Renal cortical epithelial cell (primary cell): ENCODE measurements around the gene SHB. TPM values are rescaled to one million over a fixed set of nuclear protein-coding genes. Genes with fewer than 3 reads are reported as not detected.

ENCODE experiments used
- DNase-seq: peaks from one replicate; pipeline ENCODE4 v3.0.0-alpha.2; 2011; ENCODE audit warnings: low read depth
- total RNA-seq: library from RNA; depleted of rRNA; stranded (reverse); fragments of >200 nt; gene quantifications from 2 replicates; pipeline ENCODE4 v1.2.3, GENCODE V29; 2014

SHB gene, protein sequence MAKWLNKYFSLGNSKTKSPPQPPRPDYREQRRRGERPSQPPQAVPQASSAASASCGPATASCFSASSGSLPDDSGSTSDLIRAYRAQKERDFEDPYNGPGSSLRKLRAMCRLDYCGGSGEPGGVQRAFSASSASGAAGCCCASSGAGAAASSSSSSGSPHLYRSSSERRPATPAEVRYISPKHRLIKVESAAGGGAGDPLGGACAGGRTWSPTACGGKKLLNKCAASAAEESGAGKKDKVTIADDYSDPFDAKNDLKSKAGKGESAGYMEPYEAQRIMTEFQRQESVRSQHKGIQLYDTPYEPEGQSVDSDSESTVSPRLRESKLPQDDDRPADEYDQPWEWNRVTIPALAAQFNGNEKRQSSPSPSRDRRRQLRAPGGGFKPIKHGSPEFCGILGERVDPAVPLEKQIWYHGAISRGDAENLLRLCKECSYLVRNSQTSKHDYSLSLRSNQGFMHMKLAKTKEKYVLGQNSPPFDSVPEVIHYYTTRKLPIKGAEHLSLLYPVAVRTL
- total RNA-seq, result 36.6 and 37.3 TPM in 2 replicates

DNA sequence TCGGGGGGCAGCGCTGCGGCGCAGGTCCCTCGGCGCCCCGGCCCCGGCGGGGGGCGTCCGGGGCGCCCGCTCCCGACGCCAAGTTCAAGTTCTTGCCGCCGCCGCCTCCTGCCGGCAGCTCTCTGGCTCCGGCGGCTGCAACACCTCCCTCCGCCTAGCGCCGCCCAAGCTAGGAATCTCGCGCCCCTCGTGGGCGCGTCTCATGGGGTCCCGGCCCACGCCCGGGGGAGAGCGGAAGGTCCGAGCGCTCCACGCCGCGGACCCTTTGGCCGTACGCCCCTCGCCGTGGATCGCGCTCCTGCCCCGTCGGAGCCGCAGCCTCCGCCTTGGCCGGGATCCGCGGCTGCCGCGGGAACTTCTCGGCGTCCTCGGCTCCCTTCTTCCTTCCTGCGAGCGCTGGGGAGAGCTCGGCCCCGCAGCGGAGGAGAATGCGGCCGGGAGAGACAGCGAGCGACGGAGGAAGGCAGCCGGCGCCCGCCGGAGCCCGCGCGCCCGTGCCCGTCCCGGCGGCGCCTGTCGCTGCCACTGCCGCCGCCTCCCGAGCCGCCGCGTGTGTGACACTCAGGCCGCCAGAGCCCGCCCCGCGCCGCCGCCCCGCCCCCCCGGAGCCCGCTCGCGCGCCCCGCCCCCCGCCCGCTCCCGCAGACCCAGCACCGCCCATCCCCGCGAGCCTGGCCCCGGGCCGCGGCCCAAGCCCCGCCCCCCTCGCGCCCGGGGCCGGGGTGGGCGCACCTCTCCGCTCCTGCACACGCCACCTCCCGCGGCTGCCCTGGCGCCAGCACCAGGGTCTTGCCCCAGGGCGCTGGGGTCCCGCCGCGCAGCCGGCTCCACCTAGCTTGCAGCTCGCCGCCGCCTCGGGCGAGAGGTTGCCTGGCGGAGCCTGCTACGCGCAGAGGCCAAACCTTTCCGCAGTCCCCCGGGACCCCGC lies at the start of gene SHB:
Gene SHB, minus strand, starts transcription at position 527 of the 928 bp plus-strand sequence. CDS start 582 bp downstream, outside the sequence.
- DNase-seq, result no peak

DNA sequence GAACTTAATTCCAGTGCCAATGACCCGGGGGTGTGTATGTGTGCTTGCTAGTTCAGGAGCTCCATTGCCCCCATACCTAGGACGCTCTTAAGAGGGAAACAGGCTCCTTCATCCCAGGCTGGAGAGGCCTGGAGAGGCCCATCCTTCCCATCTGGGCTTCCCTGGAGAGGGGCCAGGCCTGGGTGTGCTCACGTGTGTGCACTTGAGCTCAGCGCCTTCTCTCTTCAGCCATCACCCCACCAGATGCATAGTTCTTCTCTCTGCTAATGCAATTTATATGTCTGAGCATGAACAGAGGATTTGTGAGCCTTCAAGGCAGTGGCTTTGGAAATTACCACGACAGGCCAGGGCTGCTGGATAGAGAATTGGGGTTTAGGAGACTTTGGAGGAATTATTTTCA lies 48.6 kb upstream of the SHB start:
- no peak for DNase-seq

DNA sequence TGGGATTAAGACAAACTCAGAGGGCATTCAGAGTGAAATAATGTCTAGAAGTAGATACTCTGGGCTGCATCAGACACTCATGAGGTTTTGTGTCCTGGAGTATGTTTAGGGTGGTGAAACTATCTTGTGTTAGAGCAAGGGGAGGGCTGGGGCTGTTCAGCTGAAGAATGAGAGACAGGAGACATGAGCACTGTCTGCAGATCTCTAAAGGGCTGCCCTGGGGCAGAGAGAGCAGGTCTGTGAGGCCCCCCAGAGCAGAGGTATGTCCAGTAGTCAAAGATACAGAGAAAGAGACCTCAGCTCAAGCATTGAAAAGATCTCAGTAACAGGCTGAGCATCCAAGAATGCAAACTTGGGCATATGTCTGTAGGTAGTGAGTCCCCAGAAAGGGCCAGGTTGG lies 45.9 kb upstream of the SHB start:
- DNase-seq, result no peak

DNA sequence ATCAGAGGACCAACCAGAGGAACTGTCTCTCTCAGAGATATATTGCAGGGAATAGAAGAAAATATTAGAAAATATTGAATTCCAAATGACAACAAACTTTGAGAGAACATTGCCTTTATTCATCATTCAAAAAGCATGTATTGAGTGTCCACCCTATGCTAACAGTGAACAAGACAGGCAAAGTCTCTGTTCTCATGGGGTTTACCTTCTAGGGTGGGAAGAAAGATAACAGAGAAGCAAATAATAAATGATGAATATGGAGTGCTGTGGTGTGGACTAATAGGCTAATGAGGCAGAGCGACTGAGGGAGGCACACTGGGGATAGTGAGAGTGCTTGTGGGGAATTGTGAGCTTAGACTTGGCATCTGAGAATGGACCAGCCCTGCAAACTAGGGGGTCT lies 43.4 kb upstream of the SHB start:
- DNase-seq, result no peak

DNA sequence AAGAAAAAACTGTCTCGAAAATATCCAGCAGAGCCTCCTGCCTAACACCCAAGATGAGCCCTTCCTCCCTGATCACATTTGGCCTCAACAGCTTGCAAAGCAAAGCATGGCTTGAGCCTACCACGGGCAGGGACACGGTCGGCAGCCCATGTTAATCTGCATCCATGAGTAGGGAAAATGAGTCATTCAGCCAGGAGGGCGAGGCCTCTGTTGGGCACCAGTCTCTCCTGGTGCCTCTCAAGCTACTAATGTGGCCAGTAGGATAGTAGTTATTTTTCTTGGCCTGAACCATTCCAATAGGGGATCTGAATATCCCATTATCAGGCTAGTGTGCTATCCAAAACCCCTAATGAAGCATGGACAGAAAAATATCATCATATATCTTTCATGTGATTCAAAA lies 43.0 kb upstream of the SHB start:
- DNase-seq, result peak; percentile 71

DNA sequence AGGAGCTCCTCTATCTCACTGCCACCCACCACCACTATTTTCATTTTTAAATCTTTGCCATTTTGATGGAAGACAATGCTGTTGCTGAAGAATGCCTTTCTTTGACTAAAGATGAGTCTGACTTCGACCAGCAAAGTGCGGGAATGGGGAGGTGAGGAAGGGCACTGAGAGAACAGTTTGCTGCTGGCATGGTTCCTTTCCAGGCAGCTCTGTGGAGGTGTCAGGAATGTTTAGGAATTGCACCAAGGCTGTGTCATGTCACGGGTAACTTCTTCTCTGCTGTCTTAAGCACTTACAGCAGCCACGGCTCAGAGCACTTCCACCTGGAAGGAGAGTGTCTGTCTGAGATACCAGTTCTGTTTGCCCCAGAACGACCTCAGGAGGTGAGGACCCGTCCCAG lies 41.4 kb upstream of the SHB start:
- DNase-seq, result peak; percentile 28

DNA sequence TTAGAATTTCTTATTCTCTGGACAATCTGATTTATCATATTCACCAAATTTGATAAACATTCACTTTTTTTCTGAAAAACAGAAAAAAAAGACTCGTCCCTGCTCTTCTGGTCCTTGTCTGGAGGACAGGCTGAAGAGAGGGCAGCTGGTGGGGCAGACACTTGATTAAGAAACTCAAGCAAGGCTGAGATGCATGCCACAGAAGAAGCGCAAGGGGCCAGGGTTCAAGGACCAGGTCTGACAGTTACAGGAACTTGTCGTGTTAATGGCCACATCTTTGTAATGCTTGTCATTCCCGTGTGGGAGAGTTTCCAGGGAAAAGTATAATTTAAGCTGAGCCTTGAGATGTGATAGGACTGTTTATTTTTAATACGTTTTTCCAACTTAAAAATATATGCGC lies 40.6 kb upstream of the SHB start:
- DNase-seq, result no peak

DNA sequence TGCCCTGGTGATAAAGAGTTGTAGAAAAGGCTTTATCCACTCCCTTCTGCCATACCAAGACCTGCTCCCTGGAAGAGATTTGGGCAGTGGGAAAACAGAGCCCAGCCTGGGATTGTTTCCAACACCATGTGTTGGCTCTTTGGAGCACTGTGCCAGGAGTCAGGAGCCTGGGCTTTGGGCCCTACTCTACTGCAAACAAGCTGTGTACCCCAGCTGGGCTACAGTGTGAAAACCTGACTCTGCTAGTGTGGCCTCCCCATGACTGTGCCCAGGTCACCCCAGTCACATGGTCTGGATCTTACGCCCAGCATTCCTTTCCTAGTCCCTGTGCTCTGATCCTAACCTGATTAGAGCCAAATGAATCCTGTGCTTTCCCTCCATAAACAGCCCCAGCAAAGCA lies 39.3 kb upstream of the SHB start:
- no peak for DNase-seq

DNA sequence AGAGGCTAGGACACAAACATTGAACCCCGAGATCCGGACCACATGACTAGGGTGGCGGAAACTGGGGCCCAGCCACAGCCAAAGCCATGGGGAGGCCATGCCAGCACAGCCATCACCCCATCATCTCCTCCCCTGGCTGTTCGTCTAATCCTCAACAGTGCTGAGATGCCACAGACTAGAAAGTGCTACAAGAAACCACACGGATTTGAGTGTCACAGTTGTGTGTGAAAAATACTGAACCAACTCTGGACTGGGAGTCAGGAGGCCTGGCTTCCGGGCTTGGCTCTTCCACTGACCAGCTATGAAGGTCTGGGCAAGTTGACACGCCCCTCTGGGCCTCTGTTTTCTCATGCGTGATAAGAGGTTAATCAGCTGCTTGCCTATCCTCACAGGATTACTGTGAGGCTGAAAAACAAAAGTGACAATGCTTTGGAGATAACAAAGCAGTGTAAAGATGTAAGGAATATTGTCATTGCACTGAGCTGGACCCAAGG lies 38.8 kb upstream of the SHB start:
- peak; percentile 61 for DNase-seq

DNA sequence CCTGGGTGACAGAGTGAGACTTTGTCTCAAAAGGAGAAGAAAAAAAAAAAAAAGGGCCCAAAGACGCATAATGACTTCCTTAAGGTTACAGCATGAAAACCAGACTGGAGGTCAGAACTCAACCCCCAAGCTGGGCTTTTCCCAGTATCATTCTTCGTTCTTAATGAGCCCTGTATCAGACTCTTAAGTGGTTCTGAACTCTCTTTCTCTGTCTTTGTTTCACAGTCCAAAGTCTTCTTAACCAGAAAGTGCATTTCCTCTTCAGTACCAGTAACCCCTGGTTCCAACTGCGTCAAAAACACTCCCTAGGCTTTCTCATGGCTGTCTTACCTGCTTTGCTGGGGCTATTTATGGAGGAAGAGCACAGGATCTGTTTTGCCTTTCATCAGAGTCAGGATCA lies 38.4 kb upstream of the SHB start:
- peak; percentile 16 for DNase-seq

DNA sequence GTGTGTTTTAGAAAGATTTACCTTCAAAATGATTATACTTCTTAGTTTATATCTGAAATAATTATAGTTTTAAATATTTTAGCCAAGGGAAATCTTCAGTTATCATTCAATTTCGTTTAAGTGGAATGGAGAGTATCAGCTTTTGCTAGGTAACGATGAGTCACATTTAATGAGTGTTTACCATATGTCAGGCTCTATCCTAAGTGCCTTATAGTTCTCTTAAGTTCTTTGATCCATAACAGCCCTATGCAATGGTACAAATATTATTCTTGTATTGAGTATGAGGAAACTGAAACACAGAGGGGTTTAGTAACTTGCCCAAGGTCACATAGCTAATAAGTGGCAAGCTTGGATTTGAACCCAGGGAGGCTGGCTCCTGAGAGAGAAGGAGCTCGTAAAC lies 37.5 kb upstream of the SHB start:
- DNase-seq, result no peak

DNA sequence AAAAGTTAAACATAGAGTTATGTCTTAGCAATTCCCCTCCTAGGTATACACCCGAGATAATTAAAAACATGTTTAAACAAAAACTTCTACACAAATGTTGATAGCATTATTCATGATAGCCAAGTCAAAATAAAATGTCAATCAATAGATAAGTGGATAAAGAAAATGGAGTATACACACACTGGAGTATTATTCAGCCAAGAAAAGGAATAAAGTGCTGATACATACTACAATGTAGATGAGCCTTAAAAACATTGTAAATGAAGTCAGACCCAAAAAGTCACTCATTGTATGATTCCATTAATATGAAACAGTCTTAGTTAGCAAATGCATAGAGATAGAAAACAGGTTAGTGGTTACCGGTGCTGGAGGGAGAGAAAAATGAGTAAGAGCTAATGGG lies 34.3 kb upstream of the SHB start:
- no peak for DNase-seq

DNA sequence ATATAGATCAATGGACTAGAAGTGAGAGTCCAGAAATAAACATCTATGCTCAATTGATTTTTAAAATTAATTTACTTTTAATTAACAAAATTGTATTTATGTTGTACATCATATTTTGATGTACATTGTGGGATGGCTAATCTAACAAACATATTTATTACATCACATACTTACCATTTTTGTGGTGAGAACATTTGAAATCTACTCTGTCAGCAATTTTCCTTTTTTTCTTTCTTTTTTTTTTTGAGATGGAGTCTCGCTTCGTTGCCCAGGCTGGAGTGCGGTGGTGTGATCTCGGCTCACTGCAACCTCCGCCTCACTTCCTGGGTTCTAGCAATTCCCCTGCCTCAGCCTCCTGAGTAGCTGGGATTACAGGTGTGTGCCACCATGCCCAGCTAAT lies 32.4 kb upstream of the SHB start:
- DNase-seq, result no peak

DNA sequence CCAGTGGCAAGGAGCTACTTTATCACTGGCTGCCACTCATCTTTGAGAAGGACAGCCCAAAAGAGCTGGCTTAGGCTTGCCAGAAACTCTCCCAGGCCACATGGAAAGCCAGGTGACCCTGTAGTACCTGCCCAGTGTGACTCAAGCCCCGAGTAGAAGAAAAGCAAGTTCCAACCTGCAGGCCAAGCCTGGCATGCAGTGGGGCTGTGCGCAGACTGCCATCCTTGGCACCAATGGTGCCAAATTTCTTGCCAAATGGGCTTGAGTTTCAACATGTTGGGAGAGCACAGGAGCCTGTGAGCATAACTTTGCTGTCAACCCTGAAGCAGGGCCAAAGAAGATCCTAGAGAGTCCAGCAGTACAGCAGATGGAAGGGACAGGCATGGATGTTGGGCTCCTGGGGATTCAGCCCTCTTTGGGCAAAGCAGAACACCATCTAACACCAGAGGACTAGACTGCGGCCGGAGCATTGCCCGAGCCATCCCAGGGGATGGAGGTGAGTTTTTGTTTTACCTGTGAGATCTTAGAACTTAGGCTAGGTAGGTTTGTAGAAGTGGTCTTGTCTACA lies 27.3 kb upstream of the SHB start:
- DNase-seq, result no peak

DNA sequence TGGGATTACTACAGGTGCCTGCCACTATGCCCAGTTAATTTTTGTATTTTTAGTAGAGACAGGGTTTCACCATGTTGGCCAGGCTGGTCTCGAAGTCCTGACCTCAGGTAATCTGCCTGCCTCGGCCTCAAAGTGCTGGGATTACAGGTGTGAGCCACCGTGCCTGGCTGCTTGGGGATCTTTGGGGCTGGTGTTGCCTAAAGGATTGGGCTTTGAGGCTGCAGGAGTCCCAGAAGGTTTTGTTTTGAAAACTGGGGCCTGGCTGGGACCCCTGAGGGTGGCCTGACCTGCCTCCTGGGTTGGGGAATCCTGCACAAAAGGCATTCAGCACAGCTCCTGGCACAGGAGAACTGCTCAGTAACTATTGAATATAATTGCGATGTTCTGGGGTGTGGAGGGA lies 25.1 kb upstream of the SHB start:
- DNase-seq, result no peak

DNA sequence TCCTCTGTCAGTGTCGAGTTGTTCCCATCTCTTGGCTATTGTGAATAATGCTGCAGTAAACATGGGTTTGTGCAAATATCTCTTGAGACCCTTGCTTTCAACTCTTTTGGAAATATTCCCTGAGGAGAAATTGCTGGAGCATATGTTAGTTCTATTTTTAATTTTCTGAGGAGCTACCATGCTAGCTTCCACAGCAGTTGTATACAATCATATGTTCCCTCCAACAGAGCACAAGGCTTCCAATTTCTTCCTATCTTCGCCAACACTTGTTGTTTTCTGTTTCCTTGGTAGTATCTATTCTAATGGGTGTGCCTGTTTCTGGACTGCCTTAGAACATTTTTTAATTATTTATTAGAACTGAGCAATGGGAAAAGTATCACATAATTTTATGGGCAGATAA lies 23.6 kb upstream of the SHB start:
- DNase-seq, result no peak

DNA sequence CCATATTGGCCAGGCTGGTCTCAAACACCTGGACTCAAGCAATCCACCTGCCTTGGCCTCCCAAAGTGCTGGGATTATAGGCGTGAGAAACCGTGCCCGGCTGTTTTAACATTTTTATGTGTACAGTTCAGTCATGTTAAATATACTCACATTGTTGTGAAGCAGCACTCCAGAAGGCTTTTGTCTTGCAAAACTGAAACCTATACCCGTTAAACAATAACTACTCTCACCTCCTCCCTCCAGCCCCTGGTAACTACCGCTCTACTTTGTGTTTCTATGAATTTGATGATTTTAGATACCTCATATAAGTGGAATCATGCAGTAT lies 23.1 kb upstream of the SHB start:
- DNase-seq, result no peak

DNA sequence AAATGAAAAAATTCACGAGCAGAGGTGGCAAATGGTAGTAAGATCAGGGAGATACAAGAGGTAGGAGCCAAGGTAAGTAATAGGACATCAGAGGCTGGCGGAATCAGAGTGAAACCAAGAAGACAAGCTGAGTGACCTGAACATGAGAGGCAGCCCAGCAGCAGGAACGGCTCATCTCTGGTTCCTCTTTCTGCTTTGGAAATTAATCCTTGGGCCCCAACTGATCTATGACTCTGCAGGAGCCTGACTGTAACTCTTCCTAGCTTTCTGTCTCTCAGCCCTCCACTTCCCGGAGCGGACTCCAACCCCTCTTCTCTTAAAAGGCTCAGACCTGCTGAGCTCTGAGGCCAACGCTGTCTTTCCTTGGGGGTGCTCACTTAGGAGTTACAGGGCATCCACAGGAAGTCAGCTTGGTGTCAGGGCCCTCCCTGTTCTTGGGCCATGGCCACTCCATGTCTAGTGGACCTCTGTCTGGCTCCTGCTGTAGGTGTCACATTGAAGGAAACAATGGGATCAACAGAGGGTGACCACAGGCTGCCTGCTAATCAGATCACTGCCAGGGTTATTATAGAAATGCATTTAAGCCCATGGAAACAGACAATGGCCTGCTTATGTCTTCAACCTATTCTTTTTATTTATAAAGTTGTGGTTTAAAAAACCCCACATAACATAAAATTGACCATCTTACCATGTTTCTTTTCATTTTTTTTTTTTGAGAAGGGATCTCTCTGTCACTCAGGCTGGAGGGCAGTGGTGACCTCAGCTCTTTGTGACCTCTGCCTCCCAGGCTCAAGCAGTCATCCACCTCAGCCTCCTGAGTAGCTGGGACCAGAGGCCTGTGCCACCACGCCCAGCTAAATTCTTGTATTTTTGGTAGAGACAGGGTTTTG lies 22.5 kb upstream of the SHB start:
- no peak for DNase-seq

DNA sequence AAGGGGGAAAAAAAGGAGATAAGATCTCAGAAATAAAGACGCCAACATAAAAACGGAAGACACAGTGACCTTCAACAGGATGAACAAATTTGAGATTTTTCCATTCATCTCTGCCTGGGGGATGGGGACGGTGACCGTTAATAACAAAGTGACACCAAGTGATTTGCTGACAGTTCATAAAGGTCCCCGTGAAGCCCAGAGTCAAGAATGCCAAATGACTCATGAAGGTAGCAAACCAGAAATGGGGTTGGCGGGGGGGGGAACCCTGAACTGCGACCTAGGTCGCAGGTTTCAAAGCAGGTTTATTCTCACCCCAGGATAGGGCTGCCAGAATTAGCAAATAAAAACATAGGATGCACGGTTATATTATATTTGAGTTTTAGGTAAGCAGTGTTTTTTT lies 21.1 kb upstream of the SHB start:
- DNase-seq, result no peak

DNA sequence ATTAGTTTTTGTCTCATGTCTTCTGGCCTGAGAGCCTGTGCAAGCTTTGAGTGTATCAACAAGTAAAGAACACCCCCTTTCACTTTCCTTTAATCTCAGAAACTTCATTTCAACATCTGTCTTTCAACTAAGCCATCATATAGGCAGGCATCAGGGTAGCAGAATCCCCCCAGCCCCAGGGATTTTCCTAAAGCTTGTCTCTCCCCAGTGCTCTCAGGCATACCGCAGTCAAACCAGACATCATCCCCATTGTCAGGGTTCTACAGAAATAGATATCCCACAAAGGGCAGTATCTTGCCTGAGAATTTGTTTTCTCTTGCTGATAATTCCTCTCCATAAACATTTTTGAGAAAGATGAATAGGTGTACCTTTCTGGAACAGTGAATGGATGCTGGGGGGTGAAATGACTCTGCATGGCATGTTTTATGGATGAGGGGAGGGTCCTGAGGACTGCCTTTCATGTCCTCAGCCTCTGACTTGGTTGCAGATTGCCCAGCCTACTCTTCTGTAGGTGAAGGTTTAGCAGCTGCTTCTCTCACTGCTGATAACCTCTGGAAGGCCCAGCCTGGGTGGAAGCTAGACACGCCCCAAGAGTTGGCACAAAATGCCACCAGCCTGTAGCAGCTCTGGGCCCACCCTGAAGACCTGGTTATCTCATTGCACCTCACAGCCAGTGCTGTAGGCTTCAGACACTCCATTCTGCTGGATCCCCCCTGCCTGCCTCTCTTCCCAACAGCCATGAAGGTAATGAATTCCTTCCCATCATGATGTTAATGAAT lies 20.5 kb upstream of the SHB start:
- no peak for DNase-seq
